ENCODE measurements around the gene HK3. TPM values are rescaled to one million over a fixed set of nuclear protein-coding genes. Genes with fewer than 3 reads are reported as not detected.

Gene HK3
- total and polyA plus RNA-seq, 4 donors = 4.3 to 25.5 (median 13.3) TPM

- Histone ChIP-seq H3K4me3 (ENCODE audit: low read depth in 1 of 3, low read length in 3 of 3) (no peak overlapping the region), H3K4me1 (ENCODE audit: control insufficient read depth in 4 of 4, insufficient read depth in 4 of 4, low read length in 3 of 4) (no peaks in the 10 kb centered on the region), H3K27me3 (ENCODE audit: control insufficient read depth in 4 of 4, insufficient read depth in 4 of 4, low read length in 3 of 4) (no peaks in the 10 kb centered on the region), H3K36me3 (ENCODE audit: control insufficient read depth in 4 of 4, insufficient read depth in 3 of 4, low read depth in 1 of 4, low read length in 3 of 4) (no peaks in the 10 kb centered on the region), H3K9me3 (ENCODE audit: control insufficient read depth in 4 of 4, low read length in 3 of 4) (no peaks in the 10 kb centered on the region), H3K27ac (ENCODE audit: low read depth in 1 of 2, low read length in 2 of 2) (no peak overlapping the region), H3K9ac (ENCODE audit: low read depth in 1 of 2, low read length in 2 of 2) (no peak overlapping the region)
- no peak for TF ChIP-seq HNF4G (IDR thresholded peaks at IDR 0.05)
- no peak for DNase-seq (ENCODE audit: low spot score)
- WGBS = 84% methylated on average over 21 of the region's 21 CpGs
These were observed 48.5 kb downstream of the HK3 start for GRCh38 chr5:176850371-176851245.

- TF ChIP-seq NR2F2 (IDR thresholded peaks at IDR 0.05) (no peak), RXRA (IDR thresholded peaks at IDR 0.05) (no peak), MAX (IDR thresholded peaks at IDR 0.05) (no peak), FOXA1 (IDR thresholded peaks at IDR 0.05) (no peak), TAF1 (conservative IDR thresholded peaks at IDR 0.05) (no peak), FOXA2 (IDR thresholded peaks at IDR 0.05) (no peak), GABPA (IDR thresholded peaks at IDR 0.05 in 1 of 2, conservative IDR thresholded peaks at IDR 0.05 in 1 of 2) (no peak), ZBTB33 (IDR thresholded peaks at IDR 0.05) (no peak), HNF4A (conservative IDR thresholded peaks at IDR 0.05) (no peak)
- WGBS = 81% methylated on average over 7 of the region's 7 CpGs
- H3K27me3 ChIP-seq (ENCODE audit: control insufficient read depth in 4 of 4, insufficient read depth in 4 of 4, low read length in 3 of 4) = no peaks in the 10 kb centered on the region
- H3K4me1 ChIP-seq (ENCODE audit: control insufficient read depth in 4 of 4, insufficient read depth in 4 of 4, low read length in 3 of 4) = no peaks in the 10 kb centered on the region
- no peaks in the 10 kb centered on the region for H3K36me3 ChIP-seq (ENCODE audit: control insufficient read depth in 4 of 4, insufficient read depth in 3 of 4, low read depth in 1 of 4, low read length in 3 of 4)
- no peak overlapping the region for H3K9ac ChIP-seq (ENCODE audit: low read depth in 1 of 2, low read length in 2 of 2)
- no peak for DNase-seq (ENCODE audit: low spot score)
- no peaks in the 10 kb centered on the region for H3K9me3 ChIP-seq (ENCODE audit: control insufficient read depth in 4 of 4, low read length in 3 of 4)
- no peak overlapping the region for H3K4me3 ChIP-seq (ENCODE audit: low read depth in 1 of 3, low read length in 3 of 3)
- no peak overlapping the region for H3K27ac ChIP-seq (ENCODE audit: low read depth in 1 of 2, low read length in 2 of 2)
These were observed 49.4 kb downstream of the HK3 start for GRCh38 chr5:176849611-176850227.

- no peaks in the 10 kb centered on the region for H3K27me3 ChIP-seq (ENCODE audit: control insufficient read depth in 4 of 4, insufficient read depth in 4 of 4, low read length in 3 of 4)
- DNase-seq (ENCODE audit: low spot score) = no peak
- H3K4me3 ChIP-seq (ENCODE audit: low read depth in 1 of 3, low read length in 3 of 3) = no peak overlapping the region
- no peaks in the 10 kb centered on the region for H3K9me3 ChIP-seq (ENCODE audit: control insufficient read depth in 4 of 4, low read length in 3 of 4)
- no peaks in the 10 kb centered on the region for H3K36me3 ChIP-seq (ENCODE audit: control insufficient read depth in 4 of 4, insufficient read depth in 3 of 4, low read depth in 1 of 4, low read length in 3 of 4)
- no peaks in the 10 kb centered on the region for H3K4me1 ChIP-seq (ENCODE audit: control insufficient read depth in 4 of 4, insufficient read depth in 4 of 4, low read length in 3 of 4)
- WGBS = 88% methylated on average over 13 of the region's 13 CpGs
- TF ChIP-seq EGR1 (IDR thresholded peaks at IDR 0.05; ENCODE audit: low read depth in 2 of 2) (no peak), FOXA1 (IDR thresholded peaks at IDR 0.05) (no peak), SP1 (IDR thresholded peaks at IDR 0.05) (no peak), HNF4A (conservative IDR thresholded peaks at IDR 0.05) (no peak), CTCF (IDR thresholded peaks at IDR 0.05; ENCODE audit: low read depth, low read length, missing input control) (no peak), ZBTB33 (IDR thresholded peaks at IDR 0.05) (no peak), HNF4G (IDR thresholded peaks at IDR 0.05) (no peak), NR2F2 (IDR thresholded peaks at IDR 0.05) (no peak), YY1 (IDR thresholded peaks at IDR 0.05) (no peak), REST (IDR thresholded peaks at IDR 0.05) (no peak), GABPA (IDR thresholded peaks at IDR 0.05 in 1 of 2, conservative IDR thresholded peaks at IDR 0.05 in 1 of 2) (no peak), FOXA2 (IDR thresholded peaks at IDR 0.05) (no peak)
- H3K27ac ChIP-seq (ENCODE audit: low read depth in 1 of 2, low read length in 2 of 2) = no peak overlapping the region
- no peak overlapping the region for H3K9ac ChIP-seq (ENCODE audit: low read depth in 1 of 2, low read length in 2 of 2)
These were observed 50.5 kb downstream of the HK3 start for GRCh38 chr5:176848651-176849050.

All from liver (tissue), 9 donors.